Stimulated activated CD4-positive, alpha-beta T cell treated with anti-CD3 and anti-CD28 coated beads, Interleukin-4, amount 100 ng/mL, for 1 hour (primary cell): ENCODE data around the gene OPN1MW.
"Not testable (repeated sequence)": the region's sequence is repeated elsewhere in the genome, so short reads cannot be mapped to it uniquely, and the experiment has no call there.

Experiments used
- DNase-seq: peaks from one replicate; pipeline ENCODE4 v3.0.0-alpha.2; 2020

OPN1MW gene

GRCh38 chrX:154211499-154211898, 29.1 kb downstream of the OPN1MW start:
- not testable (repeated sequence) for DNase-seq

- DNase-seq, result not testable (repeated sequence)
Measured at GRCh38 chrX:154219456-154219855, 37.1 kb downstream of the OPN1MW start, which contains the start of gene OPN1MW2. OPN1MW2 (plus strand) TSS chrX:154219756; CDS start chrX:154219816, 60 bp downstream.

- DNase-seq, result not testable (repeated sequence)
Measured at GRCh38 chrX:154225292-154225691, 42.9 kb downstream of the OPN1MW start.

- not testable (repeated sequence) for DNase-seq
Measured at GRCh38 chrX:154226706-154227105, 44.3 kb downstream of the OPN1MW start.

GRCh38 chrX:154231443-154231842, 49.0 kb downstream of the OPN1MW start:
- not testable (repeated sequence) for DNase-seq

GRCh38 chrX:154233620-154234019, 51.2 kb downstream of the OPN1MW start:
- DNase-seq, result not testable (repeated sequence)

GRCh38 chrX:154238939-154239559, 56.7 kb downstream of the OPN1MW start:
- not testable (repeated sequence) for DNase-seq

GRCh38 chrX:154239982-154240503, 57.6 kb downstream of the OPN1MW start:
- not testable (repeated sequence) for DNase-seq
